ENCODE data around the gene JAK2.
A peak's percentile ranks its signal among the peaks of the same experiment; 100 is the strongest.
"Not testable (repeated sequence)": the region's sequence is repeated elsewhere in the genome, so short reads cannot be mapped to it uniquely, and the experiment has no call there.

The JAK2 gene

GRCh38 chr9:4980086-4980727, 4.9 kb upstream of the JAK2 start:
- H3K4me3 ChIP-seq (ENCODE audit: low read depth, low read length), result no peak overlapping the region

- no peak overlapping the region for H3K4me3 ChIP-seq (ENCODE audit: low read depth, low read length)
Observed at GRCh38 chr9:4982721-4983482, 2.2 kb upstream of the JAK2 start.

GRCh38 chr9:4983601-4984165, 1.4 kb upstream of the JAK2 start:
- H3K4me3 ChIP-seq (ENCODE audit: low read depth, low read length), result peak overlapping the region; percentile 68

- H3K4me3 ChIP-seq (ENCODE audit: low read depth, low read length), result peak overlapping the region; percentile 68
Observed at GRCh38 chr9:4984171-4984620, 876 bp upstream of the JAK2 start.

- H3K4me3 ChIP-seq (ENCODE audit: low read depth, low read length), result peak overlapping the region; percentile 68
Observed at GRCh38 chr9:4985386-4986266, 554 bp downstream of the JAK2 start.

- H3K4me3 ChIP-seq (ENCODE audit: low read depth, low read length), result peak overlapping the region; percentile 68
Observed at GRCh38 chr9:4986296-4986695, 1.2 kb downstream of the JAK2 start.

GRCh38 chr9:4986783-4987182, 1.7 kb downstream of the JAK2 start:
- H3K4me3 ChIP-seq (ENCODE audit: low read depth, low read length), result no peak overlapping the region

GRCh38 chr9:4987961-4988421, 2.9 kb downstream of the JAK2 start:
- H3K4me3 ChIP-seq (ENCODE audit: low read depth, low read length), result no peak overlapping the region

- no peak overlapping the region for H3K4me3 ChIP-seq (ENCODE audit: low read depth, low read length)
Observed at GRCh38 chr9:4992872-4993271, 7.8 kb downstream of the JAK2 start.

- H3K4me3 ChIP-seq (ENCODE audit: low read depth, low read length), result no peak overlapping the region
Observed at GRCh38 chr9:4994166-4994890, 9.3 kb downstream of the JAK2 start.

GRCh38 chr9:4997196-4997595, 12.1 kb downstream of the JAK2 start:
- H3K4me3 ChIP-seq (ENCODE audit: low read depth, low read length), result no peak overlapping the region

- H3K4me3 ChIP-seq (ENCODE audit: low read depth, low read length), result no peak overlapping the region
Observed at GRCh38 chr9:4997631-4998030, 12.6 kb downstream of the JAK2 start.

GRCh38 chr9:5002811-5003210, 17.7 kb downstream of the JAK2 start:
- no peak overlapping the region for H3K4me3 ChIP-seq (ENCODE audit: low read depth, low read length)

GRCh38 chr9:5004481-5004880, 19.4 kb downstream of the JAK2 start:
- H3K4me3 ChIP-seq (ENCODE audit: low read depth, low read length), result no peak overlapping the region

- no peak overlapping the region for H3K4me3 ChIP-seq (ENCODE audit: low read depth, low read length)
Observed at GRCh38 chr9:5008202-5008601, 23.1 kb downstream of the JAK2 start.

- H3K4me3 ChIP-seq (ENCODE audit: low read depth, low read length), result no peak overlapping the region
Observed at GRCh38 chr9:5013374-5013773, 28.3 kb downstream of the JAK2 start.

GRCh38 chr9:5015934-5016333, 30.9 kb downstream of the JAK2 start:
- no peak overlapping the region for H3K4me3 ChIP-seq (ENCODE audit: low read depth, low read length)

GRCh38 chr9:5025416-5025815, 40.3 kb downstream of the JAK2 start:
- no peak overlapping the region for H3K4me3 ChIP-seq (ENCODE audit: low read depth, low read length)

- H3K4me3 ChIP-seq (ENCODE audit: low read depth, low read length), result not testable (repeated sequence)
Observed at GRCh38 chr9:5031941-5032340, 46.9 kb downstream of the JAK2 start.

- H3K4me3 ChIP-seq (ENCODE audit: low read depth, low read length), result no peak overlapping the region
Observed at GRCh38 chr9:5040730-5041389, 55.8 kb downstream of the JAK2 start.
